K562 (cell line): Measurements from ENCODE around the gene AAK1. TPM values are rescaled to one million over a fixed set of nuclear protein-coding genes. Genes with fewer than 3 reads are reported as not detected.

Source experiments
- ATAC-seq: fragments of 200-7000 bp; cut with Tn5 transposase; 3 replicates; pipeline ENCODE4 v1.9.1; 2020; ENCODE audit warnings: moderate library complexity
- BruUV-seq: library from RNA; stranded (reverse); fragments of 400-500 nt; replicated peaks from 2 replicates; lab custom pipeline; 2021; lab: Mats Ljungman, UMichigan
- CTCF ChIA-PET: fragments of 300-600 bp; formaldehyde crosslinking; extraction: SDS; loops from one replicate; lab custom pipeline; 2021; ENCODE audit warnings: low intra/inter-chr PET ratio; lab: Yijun Ruan, JAX
- POLR2A ChIA-PET: fragments of 300-600, 350-650 bp; sonication (Branson Sonifier 250); formaldehyde crosslinking; extraction: SDS; loops from one replicate; lab custom pipeline; 2021; ENCODE audit warnings: antibody characterized with exemption, inconsistent platforms; lab: Yijun Ruan, JAX
- DNase-seq, 4 experiments: peaks; one replicate each; pipeline versions ENCODE4 v3.0.0 to v3.0.0-alpha.2; 2011 to 2018; ENCODE audit warnings: low spot score in 3 of 4, mixed read lengths in 3 of 4; ENCODE audit errors: extremely low read depth in 1 of 4
- FAIRE-seq: peaks from 2 replicates; lab custom pipeline; 2011; peaks lifted over from hg19 to GRCh38; lab: Jason Lieb, UNC
- H2AFZ ChIP-seq: 2 replicates; pipeline ENCODE4 v1.6.0; 2011; ENCODE audit warnings: low read depth, low read length, control low read depth, inconsistent platforms
- H3K27ac ChIP-seq: fragments of 200-600 bp; 3 replicates; pipeline ENCODE4 v1.8.0; 2011; ENCODE audit warnings: low read depth, mild to moderate bottlenecking, control low read depth, inconsistent platforms, low read length, moderate library complexity, mixed read lengths; ENCODE audit errors: extremely low read depth
- H3K27me3 ChIP-seq, 2 experiments: fragments of 300-600 bp in 1 of 2; 2 replicates in 1 of 2; 3 replicates in 1 of 2; pipeline versions ENCODE4 v1.6.0 to v1.8.0; 2011; ENCODE audit warnings: inconsistent platforms in 2 of 2, low read length in 2 of 2, mild to moderate bottlenecking in 1 of 2, mixed read lengths in 1 of 2, moderate library complexity in 1 of 2; ENCODE audit not compliant: control insufficient read depth in 2 of 2, insufficient read depth in 2 of 2
- H3K36me3 ChIP-seq: fragments of 300-600 bp; 3 replicates; pipeline ENCODE4 v1.8.0; 2011; ENCODE audit warnings: mild to moderate bottlenecking, low read length, inconsistent platforms; ENCODE audit not compliant: control insufficient read depth, insufficient read depth
- H3K4me1 ChIP-seq, 2 experiments: fragments of 200-600 bp in 1 of 2; replicated peaks in 1 of 2; 2 replicates in 1 of 2; 3 replicates in 1 of 2; pipeline versions ENCODE4 v1.5.1 to v1.8.0; 2011; ENCODE audit warnings: inconsistent platforms in 2 of 2, low read length in 2 of 2, mild to moderate bottlenecking in 1 of 2, mixed read lengths in 1 of 2, moderate library complexity in 1 of 2; ENCODE audit not compliant: control insufficient read depth in 2 of 2, insufficient read depth in 2 of 2
- H3K4me2 ChIP-seq: 2 replicates; pipeline ENCODE4 v1.6.1; 2011; ENCODE audit warnings: low read length, control low read depth, inconsistent platforms, mixed read lengths; ENCODE audit not compliant: insufficient read depth
- H3K4me3 ChIP-seq: fragments of 200-600 bp; sonication (generic), shearing (Covaris generic); 2 replicates; pipeline ENCODE4 v1.5.1; 2016; ENCODE audit warnings: control low read depth, inconsistent platforms
- H3K79me2 ChIP-seq: fragments of 200-600 bp; 3 replicates; pipeline ENCODE4 v1.8.0; 2011; ENCODE audit warnings: low read length, inconsistent platforms; ENCODE audit not compliant: control insufficient read depth, insufficient read depth
- H3K9ac ChIP-seq, 2 experiments: 2 replicates each; pipeline versions ENCODE4 v1.6.0 to v1.6.1; 2011; ENCODE audit warnings: low read depth in 2 of 2, low read length in 2 of 2, control low read depth in 1 of 2, inconsistent platforms in 1 of 2, mild to moderate bottlenecking in 1 of 2, mixed read lengths in 1 of 2; ENCODE audit not compliant: insufficient read depth in 1 of 2
- H3K9me1 ChIP-seq: one replicate; pipeline ENCODE4 v1.6.0; 2011; ENCODE audit warnings: inconsistent platforms, mild to moderate bottlenecking, low read length, moderate library complexity; ENCODE audit not compliant: control insufficient read depth, insufficient read depth
- H3K9me3 ChIP-seq: replicated peaks from 2 replicates; pipeline ENCODE4 v1.5.1; 2011; ENCODE audit warnings: low read depth, low read length, inconsistent platforms; ENCODE audit not compliant: control insufficient read depth, insufficient read depth
- H4K20me1 ChIP-seq: replicated peaks from 2 replicates; pipeline ENCODE4 v1.6.1; 2011; ENCODE audit warnings: low read length, inconsistent platforms, mixed read lengths; ENCODE audit not compliant: control insufficient read depth, insufficient read depth
- CHAMP1 ChIP-seq: fragments of 450-650 bp; IDR thresholded peaks from 2 replicates; pipeline ENCODE4 v1.6.1; 2016; ENCODE audit warnings: mild to moderate bottlenecking
- EZH2 ChIP-seq: IDR thresholded peaks from 2 replicates; pipeline ENCODE4 v1.6.1; 2012; ENCODE audit warnings: low read depth, mild to moderate bottlenecking, inconsistent platforms, low read length, borderline replicate concordance
- PBX2 ChIP-seq, 2 experiments: IDR thresholded peaks in 1 of 2; conservative IDR thresholded peaks in 1 of 2; 2 replicates each; pipeline ENCODE4 v1.6.1; 2016; ENCODE audit warnings: low read depth in 2 of 2, mild to moderate bottlenecking in 1 of 2, missing compliant biosample characterization in 1 of 2, missing genetic modification characterization in 1 of 2, moderate library complexity in 1 of 2
- ZSCAN29 ChIP-seq: fragments of 450-650 bp; IDR thresholded peaks from 2 replicates; pipeline ENCODE4 v1.6.1; 2017
- WGBS: fragments of 100-300 bp; shearing (Covaris generic); methylation state at CpG from one replicate; pipeline ENCODE4 v1.1.6; 2016; ENCODE audit warnings: low coverage, mixed read lengths; ENCODE audit not compliant: insufficient coverage; ENCODE audit errors: missing lambda C conversion rate; 5-methylcytosine and 5-hydroxymethylcytosine counted together
- in situ Hi-C: fragments of 300-500 bp; cut with MboI; formaldehyde crosslinking; loops from 4 replicates; pipeline ENCODE4 v1.15.0; 2018; ENCODE audit warnings: inconsistent platforms, mixed read lengths
- intact Hi-C: fragments of 100-400 bp; cut with micrococcal nuclease; formaldehyde crosslinking; loops from 2 replicates; pipeline ENCODE4 v1.14.2; 2022
- polyA plus RNA-seq, 8 experiments: library from polyadenylated mRNA; depleted of rRNA in 4 of 8; stranded (reverse) in 5 of 8; unstranded in 3 of 8; fragments of >200 nt; fragmentation: Nextera tagmentation in 2 of 8; fragmentation: Illumina TruSeq in 1 of 8; extraction: Ambion mirVana in 2 of 8; extraction: Trizol in 1 of 8; gene quantifications; 2 replicates each; pipeline versions ENCODE4 v1.2.1 to v1.2.3, GENCODE V29; 2011 to 2014; ENCODE audit warnings: inconsistent platforms in 1 of 8, missing spikeins in 1 of 8
- total RNA-seq, 7 experiments: library from RNA; depleted of rRNA in 6 of 7; stranded (reverse); fragments of >200 nt in 6 of 7; fragmentation: Illumina TruSeq in 2 of 7; extraction: Trizol in 2 of 7; gene quantifications; 2 replicates each; pipeline versions ENCODE4 v1.2.1 to v1.2.3, GENCODE V29; 2011 to 2021; ENCODE audit warnings: low replicate concordance in 1 of 7

Gene AAK1
- total and polyA plus RNA-seq, 9 of the 15 experiments (the other 6 are each of a cell fraction or from before 2014, with no cell fraction given) = 0.89 to 17.1 (median 6.0) TPM

- ChIA-PET CTCF (no interaction called here), POLR2A (interaction anchor here (1.9 kb wide), 1 partner anchor 10 kb away, joined by 5 read pairs; no protein-coding TSS in a partner anchor)
- no peak overlapping the region for H3K9ac ChIP-seq
- no peaks in the 10 kb centered on the region for H3K4me1 ChIP-seq
- no peak for FAIRE-seq
- no peak overlapping the region for H3K4me3 ChIP-seq
- no peak for DNase-seq
- no peak for ATAC-seq
- BruUV-seq = no TSS peak
- H3K4me2 ChIP-seq = no peak overlapping the region
- H3K9me1 ChIP-seq = no peaks in the 10 kb centered on the region
- no peaks in the 10 kb centered on the region for H3K36me3 ChIP-seq
- H4K20me1 ChIP-seq = 0 out of 2 replicates have a peak, but pooled peaks cover 2% of the 10 kb centered on the region
- no peak for TF ChIP-seq ZSCAN29
- TF ChIP-seq EZH2 = no peak
- in situ Hi-C loops = no loop called here
- H3K27me3 ChIP-seq = no peaks in the 10 kb centered on the region
- H2AFZ ChIP-seq = no peak overlapping the region
- H3K27ac ChIP-seq = no peak overlapping the region
- intact Hi-C loops = no loop called here
- WGBS = 30% methylated on average over 2 of the region's 2 CpGs
- no peaks in the 10 kb centered on the region for H3K9me3 ChIP-seq
- no peaks in the 10 kb centered on the region for H3K79me2 ChIP-seq
Observed at GRCh38 chr2:69454976-69455375, 188.6 kb downstream of the AAK1 start.

- DNase-seq (no peak), ATAC-seq (peak; percentile 43; the same call in 2 of the 3 replicates), FAIRE-seq (no peak)
- ChIA-PET POLR2A (interaction anchor here (1.7 to 2.3 kb wide), 3 partner anchors 10 to 17 kb away, joined by 4 to 8 read pairs (median 5); partner anchors contain the start of gene NFU1), CTCF (no interaction called here)
- BruUV-seq = no TSS peak
- no peaks in the 10 kb centered on the region for H3K36me3 ChIP-seq
- no peaks in the 10 kb centered on the region for H3K4me1 ChIP-seq
- H3K9me3 ChIP-seq = no peaks in the 10 kb centered on the region
- H3K79me2 ChIP-seq = no peaks in the 10 kb centered on the region
- H3K9me1 ChIP-seq = no peaks in the 10 kb centered on the region
- intact Hi-C loops (no loop called here), in situ Hi-C loops (no loop called here)
- H3K27ac ChIP-seq = no peak overlapping the region
- no peak overlapping the region for H3K4me2 ChIP-seq
- TF ChIP-seq CHAMP1 = no peak
- no peak for TF ChIP-seq PBX2 (CRISPR knock-in tag; IDR thresholded peaks at IDR 0.05; ENCODE audit: low read depth)
- 0 out of 2 replicates have a peak, but pooled peaks have one; percentile 6 for TF ChIP-seq PBX2 (tag; conservative IDR thresholded peaks at IDR 0.05; ENCODE audit: low read depth)
- H3K4me3 ChIP-seq = no peak overlapping the region
- 19% methylated on average over 4 of the region's 4 CpGs for WGBS
- H4K20me1 ChIP-seq = 0 out of 2 replicates have a peak, but pooled peaks cover 2% of the 10 kb centered on the region
- no peak overlapping the region for H2AFZ ChIP-seq
- no peak overlapping the region for H3K9ac ChIP-seq
- H3K27me3 ChIP-seq = no peaks in the 10 kb centered on the region
Observed at GRCh38 chr2:69453475-69454129, 189.9 kb downstream of the AAK1 start.
